ENCODE measurements around the gene CLEC7A. TPM values are rescaled to one million over a fixed set of nuclear protein-coding genes. Genes with fewer than 3 reads are reported as not detected.

The CLEC7A gene
- total and polyA plus RNA-seq, 4 donors, result 16.8 to 50.8 (median 31.9) TPM

GRCh38 chr12:10153271-10154144 lies 23.5 kb upstream of the CLEC7A start:
- peak overlapping the region; percentile 58 to 81 for H3K27ac ChIP-seq (ENCODE audit: low read depth in 1 of 2, low read length in 1 of 2)
- TF ChIP-seq, protein P1, sequence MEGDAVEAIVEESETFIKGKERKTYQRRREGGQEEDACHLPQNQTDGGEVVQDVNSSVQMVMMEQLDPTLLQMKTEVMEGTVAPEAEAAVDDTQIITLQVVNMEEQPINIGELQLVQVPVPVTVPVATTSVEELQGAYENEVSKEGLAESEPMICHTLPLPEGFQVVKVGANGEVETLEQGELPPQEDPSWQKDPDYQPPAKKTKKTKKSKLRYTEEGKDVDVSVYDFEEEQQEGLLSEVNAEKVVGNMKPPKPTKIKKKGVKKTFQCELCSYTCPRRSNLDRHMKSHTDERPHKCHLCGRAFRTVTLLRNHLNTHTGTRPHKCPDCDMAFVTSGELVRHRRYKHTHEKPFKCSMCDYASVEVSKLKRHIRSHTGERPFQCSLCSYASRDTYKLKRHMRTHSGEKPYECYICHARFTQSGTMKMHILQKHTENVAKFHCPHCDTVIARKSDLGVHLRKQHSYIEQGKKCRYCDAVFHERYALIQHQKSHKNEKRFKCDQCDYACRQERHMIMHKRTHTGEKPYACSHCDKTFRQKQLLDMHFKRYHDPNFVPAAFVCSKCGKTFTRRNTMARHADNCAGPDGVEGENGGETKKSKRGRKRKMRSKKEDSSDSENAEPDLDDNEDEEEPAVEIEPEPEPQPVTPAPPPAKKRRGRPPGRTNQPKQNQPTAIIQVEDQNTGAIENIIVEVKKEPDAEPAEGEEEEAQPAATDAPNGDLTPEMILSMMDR (IDR thresholded peaks at IDR 0.05; ENCODE audit: control extremely low read depth, extremely low read depth), result peak; percentile 68

DNA sequence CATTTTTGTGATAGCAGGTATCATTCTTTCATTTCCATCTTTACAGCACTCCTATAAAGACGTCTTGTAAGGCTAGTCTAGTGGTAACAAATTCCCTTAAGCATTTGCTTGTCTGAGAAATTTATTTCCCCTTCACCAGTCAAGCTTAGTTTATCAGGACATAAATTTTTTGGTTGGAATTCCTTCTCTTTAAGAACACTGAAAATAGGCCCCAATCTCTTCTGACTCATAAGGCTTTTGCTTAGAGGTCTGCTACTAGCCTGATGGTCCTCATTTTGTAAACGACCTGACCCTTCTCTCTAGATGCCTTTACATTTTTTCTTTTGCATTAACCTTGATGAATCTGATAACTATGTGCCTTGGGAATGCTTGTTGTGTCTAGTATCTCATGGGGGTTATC lies 21.6 kb upstream of the CLEC7A start:
- Histone ChIP-seq H3K4me1 (ENCODE audit: control insufficient read depth in 5 of 5, insufficient read depth in 5 of 5, low read length in 5 of 5) (peaks cover 0 to 12% (median 2%) of the 10 kb centered on the region in 5 donors), H3K27ac (ENCODE audit: low read depth in 1 of 2, low read length in 1 of 2) (no peak overlapping the region), H3K36me3 (ENCODE audit: control insufficient read depth in 4 of 4, insufficient read depth in 4 of 4, low read length in 4 of 4) (no peaks in the 10 kb centered on the region), H3K9ac (ENCODE audit: insufficient read depth in 1 of 2, low read length in 2 of 2) (no peak overlapping the region), H3K9me3 (ENCODE audit: control insufficient read depth in 4 of 4, insufficient read depth in 3 of 4, low read length in 3 of 4) (no peaks in the 10 kb centered on the region), H3K27me3 (ENCODE audit: control insufficient read depth in 3 of 3, insufficient read depth in 3 of 3, low read length in 2 of 3) (no peaks in the 10 kb centered on the region), H3K4me3 (no peak overlapping the region)
- DNase-seq (no peak), ATAC-seq (ENCODE audit: insufficient read depth, low FRiP score) (no peak)
- TF ChIP-seq, protein P1 (IDR thresholded peaks at IDR 0.05; ENCODE audit: control extremely low read depth, extremely low read depth), result no peak
- WGBS, 2 donors, result 85 to 97% methylated on average over 2 of the region's 2 CpGs

More at GRCh38 chr12:10153271-10154144, 23.5 kb upstream of the CLEC7A start:
- peaks cover 0 to 12% (median 2%) of the 10 kb centered on the region in 5 donors for H3K4me1 ChIP-seq (ENCODE audit: control insufficient read depth in 5 of 5, insufficient read depth in 5 of 5, low read length in 5 of 5)
- 3 to 4% methylated on average over 46 of the region's 46 CpGs for WGBS, 2 donors
- peak overlapping the region; percentile 17 for H3K4me3 ChIP-seq
- H3K9me3 ChIP-seq (ENCODE audit: control insufficient read depth in 4 of 4, insufficient read depth in 3 of 4, low read length in 3 of 4), result no peaks in the 10 kb centered on the region
- H3K36me3 ChIP-seq (ENCODE audit: control insufficient read depth in 4 of 4, insufficient read depth in 4 of 4, low read length in 4 of 4), result no peaks in the 10 kb centered on the region
- DNase-seq (peak; percentile 82 to 89 (median 88)), ATAC-seq (ENCODE audit: insufficient read depth, low FRiP score) (peak; percentile 86)
- peak overlapping the region; percentile 80 to 83 for H3K9ac ChIP-seq (ENCODE audit: insufficient read depth in 1 of 2, low read length in 2 of 2)
- no peaks in the 10 kb centered on the region for H3K27me3 ChIP-seq (ENCODE audit: control insufficient read depth in 3 of 3, insufficient read depth in 3 of 3, low read length in 2 of 3)

DNA sequence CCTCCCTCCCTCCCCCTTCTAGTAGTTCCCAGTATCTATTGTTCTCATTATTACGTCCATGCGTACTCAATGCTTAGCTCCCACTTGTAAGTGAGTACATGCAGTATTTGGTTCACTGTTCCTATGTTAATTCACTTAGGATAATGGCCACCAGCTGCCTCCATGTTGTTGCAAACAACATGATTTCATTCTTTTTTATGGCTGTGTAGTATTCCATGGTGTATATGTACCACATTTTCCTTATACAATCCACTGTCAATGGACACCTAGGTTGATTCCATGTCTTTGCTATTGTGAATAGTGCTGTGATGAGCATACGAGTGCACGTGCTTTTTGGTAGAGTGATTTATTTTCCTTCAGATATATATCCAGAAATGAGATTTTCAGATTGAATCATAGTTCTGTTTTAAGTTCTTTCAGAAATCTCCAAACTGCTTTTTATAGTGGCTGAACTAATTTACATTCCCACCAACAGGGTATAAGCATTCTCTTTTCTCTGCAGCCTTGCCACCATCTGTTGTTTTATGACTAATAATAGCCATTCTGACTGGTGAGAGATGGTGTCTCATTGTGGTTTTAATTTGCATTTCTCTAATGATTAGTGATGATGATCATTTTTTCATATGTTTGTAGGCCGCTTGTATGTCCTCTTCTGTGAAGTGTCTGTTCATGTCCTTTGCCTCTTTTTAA lies 17.9 kb upstream of the CLEC7A start:
- Histone ChIP-seq H3K27me3 (ENCODE audit: control insufficient read depth in 3 of 3, insufficient read depth in 3 of 3, low read length in 2 of 3) (no peaks in the 10 kb centered on the region), H3K9me3 (ENCODE audit: control insufficient read depth in 4 of 4, insufficient read depth in 3 of 4, low read length in 3 of 4) (no peaks in the 10 kb centered on the region), H3K4me3 (no peak overlapping the region), H3K9ac (ENCODE audit: insufficient read depth in 1 of 2, low read length in 2 of 2) (no peak overlapping the region), H3K4me1 (ENCODE audit: control insufficient read depth in 5 of 5, insufficient read depth in 5 of 5, low read length in 5 of 5) (peaks cover 0 to under 1% (median 0%) of the 10 kb centered on the region in 5 donors), H3K27ac (ENCODE audit: low read depth in 1 of 2, low read length in 1 of 2) (no peak overlapping the region), H3K36me3 (ENCODE audit: control insufficient read depth in 4 of 4, insufficient read depth in 4 of 4, low read length in 4 of 4) (no peaks in the 10 kb centered on the region)
- TF ChIP-seq, protein P1 (IDR thresholded peaks at IDR 0.05; ENCODE audit: control extremely low read depth, extremely low read depth), result no peak
- ATAC-seq (ENCODE audit: insufficient read depth, low FRiP score), result no peak
- DNase-seq, result no peak
- 91 to 92% methylated on average over 5 of the region's 5 CpGs for WGBS, 2 donors
